ENCODE measurements around the gene ATP4A. TPM values are rescaled to one million over a fixed set of nuclear protein-coding genes. Genes with fewer than 3 reads are reported as not detected.

Gene ATP4A
- total RNA-seq, 2 donors from 2014 or later = 0.18 TPM; not detected in 1

GRCh38 chr19:35529241-35530218, 33.9 kb downstream of the ATP4A start:
- H3K4me3 Mint-ChIP-seq = no peak overlapping the region
- peaks cover 43% of the 10 kb centered on the region for H3K27me3 Mint-ChIP-seq (ENCODE audit: insufficient read depth)
- no peak overlapping the region for H3K27ac ChIP-seq (ENCODE audit: low read depth, low read length)
- no peaks in the 10 kb centered on the region for H3K9me3 ChIP-seq (ENCODE audit: control insufficient read depth, low read length)
- TF ChIP-seq CTCF (conservative IDR thresholded peaks at IDR 0.05) = no peak
- 89% methylated on average over 8 to 19 of the region's 19 CpGs for WGBS, 2 experiments (ENCODE audit: insufficient coverage in 1 of 2, insufficient read length in 1 of 2)
- H3K27ac Mint-ChIP-seq = no peak overlapping the region
- no peak for DNase-seq
- no peak overlapping the region for H3K4me3 ChIP-seq (ENCODE audit: low read length)
- peaks cover 19% of the 10 kb centered on the region for H3K4me1 Mint-ChIP-seq
- no peaks in the 10 kb centered on the region for H3K4me1 ChIP-seq (ENCODE audit: control insufficient read depth, insufficient read depth, low read length)
- H3K36me3 ChIP-seq (ENCODE audit: control insufficient read depth, insufficient read depth, low read length) = no peaks in the 10 kb centered on the region
- H3K9me3 Mint-ChIP-seq = no peaks in the 10 kb centered on the region
- no peak overlapping the region for H3K9ac ChIP-seq (ENCODE audit: extremely low read depth, low read length, poor library complexity, severe bottlenecking)
- H3K36me3 Mint-ChIP-seq (ENCODE audit: low read depth) = no peaks in the 10 kb centered on the region
- no peaks in the 10 kb centered on the region for H3K27me3 ChIP-seq (ENCODE audit: control insufficient read depth, insufficient read depth, low read length, poor library complexity, severe bottlenecking)

GRCh38 chr19:35528218-35529038, 35.0 kb downstream of the ATP4A start, which contains the start of gene SBSN:
SBSN (minus strand) TSS chr19:35528311; CDS start chr19:35528281, 30 bp downstream.
- H3K4me3 ChIP-seq (ENCODE audit: low read length) = no peak within 1 kb of the TSS
- no peaks in the 10 kb centered on the region for H3K4me1 ChIP-seq (ENCODE audit: control insufficient read depth, insufficient read depth, low read length)
- Mint-ChIP-seq H3K27ac (no peak within 1 kb of the TSS), H3K4me3 (no peak within 1 kb of the TSS), H3K9me3 (no peaks in the 10 kb centered on the region), H3K27me3 (ENCODE audit: insufficient read depth) (peaks cover 42% of the 10 kb centered on the region), H3K36me3 (ENCODE audit: low read depth) (no peaks in the 10 kb centered on the region), H3K4me1 (peaks cover 19% of the 10 kb centered on the region)
- H3K27ac ChIP-seq (ENCODE audit: low read depth, low read length) = no peak within 1 kb of the TSS
- 87 to 88% methylated on average over 3 to 10 of the region's 11 CpGs for whole genome bisulfite sequencing, 2 experiments (ENCODE audit: insufficient coverage in 1 of 2, insufficient read length in 1 of 2)
- H3K27me3 ChIP-seq (ENCODE audit: control insufficient read depth, insufficient read depth, low read length, poor library complexity, severe bottlenecking) = no peaks in the 10 kb centered on the region
- no peak within 1 kb of the TSS for H3K9ac ChIP-seq (ENCODE audit: extremely low read depth, low read length, poor library complexity, severe bottlenecking)
- H3K9me3 ChIP-seq (ENCODE audit: control insufficient read depth, low read length) = no peaks in the 10 kb centered on the region
- no peak for DNase-seq
- TF ChIP-seq CTCF (conservative IDR thresholded peaks at IDR 0.05) = no peak
- no peaks in the 10 kb centered on the region for H3K36me3 ChIP-seq (ENCODE audit: control insufficient read depth, insufficient read depth, low read length)

- H3K4me3 ChIP-seq (ENCODE audit: low read length) = no peak overlapping the region
- no peak overlapping the region for H3K27ac ChIP-seq (ENCODE audit: low read depth, low read length)
- H3K9me3 ChIP-seq (ENCODE audit: control insufficient read depth, low read length) = no peaks in the 10 kb centered on the region
- no peak for TF ChIP-seq CTCF (conservative IDR thresholded peaks at IDR 0.05)
- no peaks in the 10 kb centered on the region for H3K27me3 ChIP-seq (ENCODE audit: control insufficient read depth, insufficient read depth, low read length, poor library complexity, severe bottlenecking)
- Mint-ChIP-seq H3K9me3 (no peaks in the 10 kb centered on the region), H3K36me3 (ENCODE audit: low read depth) (no peaks in the 10 kb centered on the region), H3K4me1 (peaks cover 14% of the 10 kb centered on the region), H3K27me3 (ENCODE audit: insufficient read depth) (peaks cover 40% of the 10 kb centered on the region), H3K27ac (no peak overlapping the region), H3K4me3 (no peak overlapping the region)
- no peaks in the 10 kb centered on the region for H3K4me1 ChIP-seq (ENCODE audit: control insufficient read depth, insufficient read depth, low read length)
- H3K9ac ChIP-seq (ENCODE audit: extremely low read depth, low read length, poor library complexity, severe bottlenecking) = no peak overlapping the region
- no peak for DNase-seq
- 89 to 100% methylated on average over 3 to 4 of the region's 4 CpGs for WGBS, 2 experiments (ENCODE audit: insufficient coverage in 1 of 2, insufficient read length in 1 of 2)
- no peaks in the 10 kb centered on the region for H3K36me3 ChIP-seq (ENCODE audit: control insufficient read depth, insufficient read depth, low read length)
These were observed 37.6 kb downstream of the ATP4A start for GRCh38 chr19:35525873-35526272.
